WTC11 (cell line): ENCODE measurements around the gene LIPM. TPM values are rescaled to one million over a fixed set of nuclear protein-coding genes. Genes with fewer than 3 reads are reported as not detected.

Source experiments
- ATAC-seq: fragments of 200-7000 bp; cut with Tn5 transposase; 2 replicates; pipeline ENCODE4 v1.10.0; 2021; ENCODE audit warnings: mild to moderate bottlenecking, moderate library complexity
- CTCF ChIA-PET: fragments of 300-600 bp; sonication (Branson Sonifier 250); formaldehyde crosslinking; loops from one replicate; lab custom pipeline; 2021; ENCODE audit warnings: antibody characterized with exemption; lab: Charles Lee
- POLR2A ChIA-PET: fragments of 350-600 bp; sonication (Branson Sonifier 250); formaldehyde crosslinking; loops from one replicate; lab custom pipeline; 2021; ENCODE audit warnings: antibody characterized with exemption; lab: Charles Lee
- DNase-seq: peaks from one replicate; pipeline ENCODE4 v3.0.0; 2021; ENCODE audit warnings: low spot score
- H3K27ac Mint-ChIP-seq: 2 replicates; pipeline ENCODE4 v1.8.0; 2021; ENCODE audit warnings: mixed read lengths
- H3K27me3 Mint-ChIP-seq: 2 replicates; pipeline ENCODE4 v1.8.0; 2021; ENCODE audit warnings: low read depth, mild to moderate bottlenecking, moderate library complexity, mixed read lengths
- H3K36me3 Mint-ChIP-seq: 2 replicates; pipeline ENCODE4 v1.8.0; 2021; ENCODE audit warnings: mixed read lengths
- H3K4me1 Mint-ChIP-seq: 2 replicates; pipeline ENCODE4 v1.8.0; 2022; ENCODE audit warnings: mixed read lengths
- H3K4me3 Mint-ChIP-seq: 2 replicates; pipeline ENCODE4 v1.8.0; 2021; ENCODE audit warnings: mild to moderate bottlenecking, moderate library complexity, mixed read lengths
- H3K9me3 Mint-ChIP-seq: 2 replicates; pipeline ENCODE4 v1.8.0; 2021; ENCODE audit warnings: mixed read lengths
- CREM ChIP-seq: sonication (generic); formaldehyde crosslinking; IDR thresholded peaks from 2 replicates; pipeline ENCODE4 v1.8.1; 2022; ENCODE audit warnings: mild to moderate bottlenecking, missing genetic modification reagents, moderate library complexity
- FOXP1 ChIP-seq: sonication (generic); formaldehyde crosslinking; IDR thresholded peaks from 2 replicates; pipeline ENCODE4 v1.8.0; 2022; ENCODE audit warnings: missing genetic modification reagents, mild to moderate bottlenecking, moderate library complexity, borderline replicate concordance
- GABPB1 ChIP-seq: sonication (generic); formaldehyde crosslinking; IDR thresholded peaks from 2 replicates; pipeline ENCODE4 v1.8.1; 2023; ENCODE audit warnings: mild to moderate bottlenecking, missing genetic modification reagents
- GTF2I ChIP-seq: fragments of 250-450 bp; sonication (Bioruptor Pico); conservative IDR thresholded peaks from 2 replicates; pipeline ENCODE4 v1.4.0; 2021; ENCODE audit warnings: mild to moderate bottlenecking
- SMAD4 ChIP-seq: sonication (generic); formaldehyde crosslinking; IDR thresholded peaks from 2 replicates; pipeline ENCODE4 v1.8.0; 2022; ENCODE audit warnings: mild to moderate bottlenecking, missing genetic modification reagents
- TCF7 ChIP-seq: sonication (generic); formaldehyde crosslinking; IDR thresholded peaks from 2 replicates; pipeline ENCODE4 v1.8.0; 2022; ENCODE audit warnings: mild to moderate bottlenecking, low read depth, missing genetic modification reagents, moderate library complexity
- ZNF232 ChIP-seq: sonication (generic); formaldehyde crosslinking; IDR thresholded peaks from 2 replicates; pipeline ENCODE4 v1.8.0; 2022; ENCODE audit warnings: mild to moderate bottlenecking, missing genetic modification reagents
- total RNA-seq: library from RNA; stranded (reverse); gene quantifications from 3 replicates; pipeline ENCODE4 v1.2.3, GENCODE V29; 2021
- TF ChIP-seq, protein P1 (sequence below): sonication (generic); formaldehyde crosslinking; IDR thresholded peaks from 2 replicates; pipeline ENCODE4 v1.8.0; 2022; ENCODE audit warnings: mild to moderate bottlenecking, missing genetic modification reagents
- TF ChIP-seq, protein P2 (sequence below): sonication (generic); formaldehyde crosslinking; IDR thresholded peaks from 2 replicates; pipeline ENCODE4 v1.8.1; 2022; ENCODE audit warnings: mild to moderate bottlenecking, moderate library complexity, missing genetic modification reagents
- TF ChIP-seq, protein P3 (sequence below): sonication (generic); formaldehyde crosslinking; IDR thresholded peaks from 2 replicates; pipeline ENCODE4 v1.8.1; 2023; ENCODE audit warnings: mild to moderate bottlenecking, missing genetic modification reagents, moderate library complexity
- TF ChIP-seq, protein P4 (sequence below): fragments of 200-600 bp; IDR thresholded peaks from 2 replicates; pipeline ENCODE4 v1.8.0; 2022; ENCODE audit warnings: antibody characterized with exemption
- TF ChIP-seq, protein P5 (sequence below): sonication (generic); formaldehyde crosslinking; IDR thresholded peaks from 2 replicates; pipeline ENCODE4 v1.8.1; 2022; ENCODE audit warnings: low read depth, mild to moderate bottlenecking, moderate library complexity, missing genetic modification reagents, borderline replicate concordance
- TF ChIP-seq, protein P6 (sequence below): sonication (generic); formaldehyde crosslinking; IDR thresholded peaks from 2 replicates; pipeline ENCODE4 v1.8.1; 2023; ENCODE audit warnings: mild to moderate bottlenecking, missing genetic modification reagents, moderate library complexity
- TF ChIP-seq, protein P7 (sequence below): sonication (generic); formaldehyde crosslinking; IDR thresholded peaks from 2 replicates; pipeline ENCODE4 v1.8.1; 2023; ENCODE audit warnings: mild to moderate bottlenecking, missing genetic modification reagents, borderline replicate concordance

LIPM gene
- total RNA-seq, 1 experiment from 2014 or later = not detected

DNA sequence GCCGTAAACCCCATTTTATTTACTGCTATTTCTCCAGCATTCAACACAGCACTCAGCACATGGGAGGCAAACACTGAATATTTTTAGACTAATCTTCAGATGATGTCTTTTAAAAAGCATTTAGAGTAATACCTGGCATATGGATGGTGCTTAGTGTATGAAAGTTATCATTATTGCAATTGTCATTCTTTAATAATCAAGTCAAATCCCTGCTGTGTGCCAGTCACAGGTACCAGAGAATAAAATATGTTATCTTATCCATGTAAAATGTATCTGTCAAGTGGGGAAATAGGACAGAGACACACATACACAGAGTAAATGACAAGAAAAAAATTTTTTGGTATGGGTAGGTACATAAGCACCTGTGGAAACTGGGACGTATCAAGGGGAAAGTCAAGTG, 30.6 kb downstream of the LIPM start (continued):
- no peak for TF ChIP-seq TCF7
- TF ChIP-seq GTF2I (CRISPR knock-in tag) = no peak
- TF ChIP-seq, protein P1, sequence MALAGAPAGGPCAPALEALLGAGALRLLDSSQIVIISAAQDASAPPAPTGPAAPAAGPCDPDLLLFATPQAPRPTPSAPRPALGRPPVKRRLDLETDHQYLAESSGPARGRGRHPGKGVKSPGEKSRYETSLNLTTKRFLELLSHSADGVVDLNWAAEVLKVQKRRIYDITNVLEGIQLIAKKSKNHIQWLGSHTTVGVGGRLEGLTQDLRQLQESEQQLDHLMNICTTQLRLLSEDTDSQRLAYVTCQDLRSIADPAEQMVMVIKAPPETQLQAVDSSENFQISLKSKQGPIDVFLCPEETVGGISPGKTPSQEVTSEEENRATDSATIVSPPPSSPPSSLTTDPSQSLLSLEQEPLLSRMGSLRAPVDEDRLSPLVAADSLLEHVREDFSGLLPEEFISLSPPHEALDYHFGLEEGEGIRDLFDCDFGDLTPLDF (CRISPR knock-in tag) = no peak
- TF ChIP-seq CREM = no peak
- TF ChIP-seq, protein P2, sequence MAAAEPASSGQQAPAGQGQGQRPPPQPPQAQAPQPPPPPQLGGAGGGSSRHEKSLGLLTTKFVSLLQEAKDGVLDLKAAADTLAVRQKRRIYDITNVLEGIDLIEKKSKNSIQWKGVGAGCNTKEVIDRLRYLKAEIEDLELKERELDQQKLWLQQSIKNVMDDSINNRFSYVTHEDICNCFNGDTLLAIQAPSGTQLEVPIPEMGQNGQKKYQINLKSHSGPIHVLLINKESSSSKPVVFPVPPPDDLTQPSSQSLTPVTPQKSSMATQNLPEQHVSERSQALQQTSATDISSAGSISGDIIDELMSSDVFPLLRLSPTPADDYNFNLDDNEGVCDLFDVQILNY (CRISPR knock-in tag) = no peak

DNA sequence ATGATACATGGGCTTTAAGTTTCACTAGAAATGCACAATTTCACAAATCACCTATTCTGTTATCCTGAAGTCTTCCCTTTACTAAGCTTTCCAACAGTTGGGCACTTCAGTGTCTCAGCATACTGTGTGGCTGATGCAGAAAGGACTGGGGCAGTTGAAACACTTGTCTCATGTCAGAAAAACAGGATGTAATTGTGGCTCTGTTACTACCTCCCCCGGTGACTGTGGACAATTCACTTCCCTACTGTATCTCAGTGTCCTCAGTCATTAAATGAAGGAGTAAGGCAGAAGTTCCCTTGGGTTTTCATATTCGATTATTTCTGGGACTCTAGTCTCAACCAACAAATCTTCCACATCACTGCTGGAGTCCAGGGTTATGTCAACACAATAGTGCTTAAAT, 31.2 kb downstream of the LIPM start:
- CTCF ChIA-PET = interaction anchor here (0.7 to 4.0 kb wide), 2 partner anchors 100 to 157 kb away, joined by 4 to 84 read pairs; partner anchors contain the start of gene FAS
- Mint-ChIP-seq H3K27ac (no peak overlapping the region), H3K4me3 (no peak overlapping the region), H3K9me3 (no peaks in the 10 kb centered on the region), H3K36me3 (no peaks in the 10 kb centered on the region), H3K27me3 (no peaks in the 10 kb centered on the region), H3K4me1 (no peaks in the 10 kb centered on the region)
- DNase-seq (no peak), ATAC-seq (no peak)
- TF ChIP-seq, protein P3, sequence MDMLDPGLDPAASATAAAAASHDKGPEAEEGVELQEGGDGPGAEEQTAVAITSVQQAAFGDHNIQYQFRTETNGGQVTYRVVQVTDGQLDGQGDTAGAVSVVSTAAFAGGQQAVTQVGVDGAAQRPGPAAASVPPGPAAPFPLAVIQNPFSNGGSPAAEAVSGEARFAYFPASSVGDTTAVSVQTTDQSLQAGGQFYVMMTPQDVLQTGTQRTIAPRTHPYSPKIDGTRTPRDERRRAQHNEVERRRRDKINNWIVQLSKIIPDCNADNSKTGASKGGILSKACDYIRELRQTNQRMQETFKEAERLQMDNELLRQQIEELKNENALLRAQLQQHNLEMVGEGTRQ = no peak
- TF ChIP-seq ZNF232 (CRISPR knock-in tag) (no peak), GABPB1 (CRISPR knock-in tag) (no peak), GTF2I (CRISPR knock-in tag) (no peak), SMAD4 (CRISPR knock-in tag) (no peak), FOXP1 (CRISPR knock-in tag) (no peak)
- TF ChIP-seq, protein P4, sequence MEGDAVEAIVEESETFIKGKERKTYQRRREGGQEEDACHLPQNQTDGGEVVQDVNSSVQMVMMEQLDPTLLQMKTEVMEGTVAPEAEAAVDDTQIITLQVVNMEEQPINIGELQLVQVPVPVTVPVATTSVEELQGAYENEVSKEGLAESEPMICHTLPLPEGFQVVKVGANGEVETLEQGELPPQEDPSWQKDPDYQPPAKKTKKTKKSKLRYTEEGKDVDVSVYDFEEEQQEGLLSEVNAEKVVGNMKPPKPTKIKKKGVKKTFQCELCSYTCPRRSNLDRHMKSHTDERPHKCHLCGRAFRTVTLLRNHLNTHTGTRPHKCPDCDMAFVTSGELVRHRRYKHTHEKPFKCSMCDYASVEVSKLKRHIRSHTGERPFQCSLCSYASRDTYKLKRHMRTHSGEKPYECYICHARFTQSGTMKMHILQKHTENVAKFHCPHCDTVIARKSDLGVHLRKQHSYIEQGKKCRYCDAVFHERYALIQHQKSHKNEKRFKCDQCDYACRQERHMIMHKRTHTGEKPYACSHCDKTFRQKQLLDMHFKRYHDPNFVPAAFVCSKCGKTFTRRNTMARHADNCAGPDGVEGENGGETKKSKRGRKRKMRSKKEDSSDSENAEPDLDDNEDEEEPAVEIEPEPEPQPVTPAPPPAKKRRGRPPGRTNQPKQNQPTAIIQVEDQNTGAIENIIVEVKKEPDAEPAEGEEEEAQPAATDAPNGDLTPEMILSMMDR = no peak
- TF ChIP-seq, protein P5, sequence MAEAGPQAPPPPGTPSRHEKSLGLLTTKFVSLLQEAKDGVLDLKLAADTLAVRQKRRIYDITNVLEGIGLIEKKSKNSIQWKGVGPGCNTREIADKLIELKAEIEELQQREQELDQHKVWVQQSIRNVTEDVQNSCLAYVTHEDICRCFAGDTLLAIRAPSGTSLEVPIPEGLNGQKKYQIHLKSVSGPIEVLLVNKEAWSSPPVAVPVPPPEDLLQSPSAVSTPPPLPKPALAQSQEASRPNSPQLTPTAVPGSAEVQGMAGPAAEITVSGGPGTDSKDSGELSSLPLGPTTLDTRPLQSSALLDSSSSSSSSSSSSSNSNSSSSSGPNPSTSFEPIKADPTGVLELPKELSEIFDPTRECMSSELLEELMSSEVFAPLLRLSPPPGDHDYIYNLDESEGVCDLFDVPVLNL = no peak
- TF ChIP-seq, protein P6, sequence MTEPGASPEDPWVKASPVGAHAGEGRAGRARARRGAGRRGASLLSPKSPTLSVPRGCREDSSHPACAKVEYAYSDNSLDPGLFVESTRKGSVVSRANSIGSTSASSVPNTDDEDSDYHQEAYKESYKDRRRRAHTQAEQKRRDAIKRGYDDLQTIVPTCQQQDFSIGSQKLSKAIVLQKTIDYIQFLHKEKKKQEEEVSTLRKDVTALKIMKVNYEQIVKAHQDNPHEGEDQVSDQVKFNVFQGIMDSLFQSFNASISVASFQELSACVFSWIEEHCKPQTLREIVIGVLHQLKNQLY (CRISPR knock-in tag) = no peak
- TF ChIP-seq, protein P7, sequence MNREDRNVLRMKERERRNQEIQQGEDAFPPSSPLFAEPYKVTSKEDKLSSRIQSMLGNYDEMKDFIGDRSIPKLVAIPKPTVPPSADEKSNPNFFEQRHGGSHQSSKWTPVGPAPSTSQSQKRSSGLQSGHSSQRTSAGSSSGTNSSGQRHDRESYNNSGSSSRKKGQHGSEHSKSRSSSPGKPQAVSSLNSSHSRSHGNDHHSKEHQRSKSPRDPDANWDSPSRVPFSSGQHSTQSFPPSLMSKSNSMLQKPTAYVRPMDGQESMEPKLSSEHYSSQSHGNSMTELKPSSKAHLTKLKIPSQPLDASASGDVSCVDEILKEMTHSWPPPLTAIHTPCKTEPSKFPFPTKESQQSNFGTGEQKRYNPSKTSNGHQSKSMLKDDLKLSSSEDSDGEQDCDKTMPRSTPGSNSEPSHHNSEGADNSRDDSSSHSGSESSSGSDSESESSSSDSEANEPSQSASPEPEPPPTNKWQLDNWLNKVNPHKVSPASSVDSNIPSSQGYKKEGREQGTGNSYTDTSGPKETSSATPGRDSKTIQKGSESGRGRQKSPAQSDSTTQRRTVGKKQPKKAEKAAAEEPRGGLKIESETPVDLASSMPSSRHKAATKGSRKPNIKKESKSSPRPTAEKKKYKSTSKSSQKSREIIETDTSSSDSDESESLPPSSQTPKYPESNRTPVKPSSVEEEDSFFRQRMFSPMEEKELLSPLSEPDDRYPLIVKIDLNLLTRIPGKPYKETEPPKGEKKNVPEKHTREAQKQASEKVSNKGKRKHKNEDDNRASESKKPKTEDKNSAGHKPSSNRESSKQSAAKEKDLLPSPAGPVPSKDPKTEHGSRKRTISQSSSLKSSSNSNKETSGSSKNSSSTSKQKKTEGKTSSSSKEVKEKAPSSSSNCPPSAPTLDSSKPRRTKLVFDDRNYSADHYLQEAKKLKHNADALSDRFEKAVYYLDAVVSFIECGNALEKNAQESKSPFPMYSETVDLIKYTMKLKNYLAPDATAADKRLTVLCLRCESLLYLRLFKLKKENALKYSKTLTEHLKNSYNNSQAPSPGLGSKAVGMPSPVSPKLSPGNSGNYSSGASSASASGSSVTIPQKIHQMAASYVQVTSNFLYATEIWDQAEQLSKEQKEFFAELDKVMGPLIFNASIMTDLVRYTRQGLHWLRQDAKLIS (CRISPR knock-in tag) = no peak
- POLR2A ChIA-PET = no interaction called here
